ENCODE measurements around the gene SMS.

DNA sequence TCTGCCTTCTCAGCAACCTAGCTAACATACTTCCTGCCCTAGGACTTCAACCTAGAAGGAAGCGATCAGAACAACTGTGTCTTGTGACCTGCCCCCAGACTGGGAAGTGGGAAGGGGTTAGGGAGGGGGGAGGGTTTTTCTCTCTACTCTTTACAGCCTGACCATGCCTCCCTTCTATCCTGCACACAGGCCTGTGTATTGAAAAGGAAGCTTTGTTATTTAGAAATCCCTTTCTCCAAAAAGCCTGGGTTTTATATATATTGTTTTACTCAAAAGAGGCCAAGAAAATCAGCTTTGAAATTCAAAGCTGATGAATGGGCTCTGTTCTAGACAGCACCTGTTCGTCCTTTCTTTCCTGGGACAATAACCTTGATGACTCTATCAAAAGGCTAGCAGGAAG is 35.2 kb upstream of the SMS start:
- TF ChIP-seq, protein P1, sequence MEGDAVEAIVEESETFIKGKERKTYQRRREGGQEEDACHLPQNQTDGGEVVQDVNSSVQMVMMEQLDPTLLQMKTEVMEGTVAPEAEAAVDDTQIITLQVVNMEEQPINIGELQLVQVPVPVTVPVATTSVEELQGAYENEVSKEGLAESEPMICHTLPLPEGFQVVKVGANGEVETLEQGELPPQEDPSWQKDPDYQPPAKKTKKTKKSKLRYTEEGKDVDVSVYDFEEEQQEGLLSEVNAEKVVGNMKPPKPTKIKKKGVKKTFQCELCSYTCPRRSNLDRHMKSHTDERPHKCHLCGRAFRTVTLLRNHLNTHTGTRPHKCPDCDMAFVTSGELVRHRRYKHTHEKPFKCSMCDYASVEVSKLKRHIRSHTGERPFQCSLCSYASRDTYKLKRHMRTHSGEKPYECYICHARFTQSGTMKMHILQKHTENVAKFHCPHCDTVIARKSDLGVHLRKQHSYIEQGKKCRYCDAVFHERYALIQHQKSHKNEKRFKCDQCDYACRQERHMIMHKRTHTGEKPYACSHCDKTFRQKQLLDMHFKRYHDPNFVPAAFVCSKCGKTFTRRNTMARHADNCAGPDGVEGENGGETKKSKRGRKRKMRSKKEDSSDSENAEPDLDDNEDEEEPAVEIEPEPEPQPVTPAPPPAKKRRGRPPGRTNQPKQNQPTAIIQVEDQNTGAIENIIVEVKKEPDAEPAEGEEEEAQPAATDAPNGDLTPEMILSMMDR (conservative IDR thresholded peaks at IDR 0.05; ENCODE audit: low read depth, low read length), result no peak
- TF ChIP-seq EZH2phosphoT487 (IDR thresholded peaks at IDR 0.05; ENCODE audit: borderline replicate concordance, low read length), result no peak

Data from PC-3 (cell line).